GM18951 (cell line): ENCODE results near the gene NPY1R.

ENCODE experiments used
- POLR2A ChIP-seq: IDR thresholded peaks from 4 replicates; pipeline ENCODE4 v1.6.1; 2011; ENCODE audit warnings: mild to moderate bottlenecking; ENCODE audit not compliant: insufficient read length, insufficient read depth; ENCODE audit errors: extremely low read depth
- in situ Hi-C: fragments of 300-500 bp; cut with MboI; formaldehyde crosslinking; loops from one replicate; pipeline ENCODE4 v1.12.0; 2022; ENCODE audit warnings: low sequenced_read_pairs, mixed read lengths, inconsistent platforms; ENCODE audit not compliant: unreplicated experiment

NPY1R gene

GRCh38 chr4:163330916-163331628, 1.3 kb downstream of the NPY1R start:
- in situ Hi-C loops, result loop anchor here (10.0 to 25.0 kb wide), 3 partner anchors 226 to 844 kb away; no protein-coding TSS in a partner anchor
- no peak for TF ChIP-seq POLR2A

GRCh38 chr4:163317110-163317509, 15.3 kb downstream of the NPY1R start:
- TF ChIP-seq POLR2A, result no peak
- in situ Hi-C loops, result no loop called here

GRCh38 chr4:163309466-163309865, 22.9 kb downstream of the NPY1R start:
- in situ Hi-C loops, result no loop called here
- TF ChIP-seq POLR2A, result no peak

- in situ Hi-C loops, result no loop called here
Measured at GRCh38 chr4:163303069-163303468, 29.3 kb downstream of the NPY1R start.

GRCh38 chr4:163300445-163300844, 32.0 kb downstream of the NPY1R start:
- no peak for TF ChIP-seq POLR2A
- in situ Hi-C loops, result no loop called here

More at GRCh38 chr4:163303069-163303468, 29.3 kb downstream of the NPY1R start:
- TF ChIP-seq POLR2A, result no peak

- in situ Hi-C loops, result no loop called here
- no peak for TF ChIP-seq POLR2A
Measured at GRCh38 chr4:163295138-163295537, 37.3 kb downstream of the NPY1R start.

GRCh38 chr4:163284304-163284703, 48.1 kb downstream of the NPY1R start:
- in situ Hi-C loops, result no loop called here
- no peak for TF ChIP-seq POLR2A

- in situ Hi-C loops, result no loop called here
- no peak for TF ChIP-seq POLR2A
Measured at GRCh38 chr4:163280703-163281519, 51.5 kb downstream of the NPY1R start.

GRCh38 chr4:163279713-163280112, 52.7 kb downstream of the NPY1R start:
- TF ChIP-seq POLR2A, result no peak
- in situ Hi-C loops, result no loop called here

GRCh38 chr4:163274861-163275260, 57.5 kb downstream of the NPY1R start:
- in situ Hi-C loops, result no loop called here
- no peak for TF ChIP-seq POLR2A
